HG03575 (cell line): ENCODE data around the gene TNS2.

Experiments
- ATAC-seq: cut with Tn5 transposase; IDR thresholded peaks from one replicate; pipeline ENCODE4 v1.9.1; 2021; ENCODE audit not compliant: unreplicated experiment, insufficient number of reproducible peaks, low FRiP score; ENCODE audit errors: extremely low read depth

Gene TNS2

DNA sequence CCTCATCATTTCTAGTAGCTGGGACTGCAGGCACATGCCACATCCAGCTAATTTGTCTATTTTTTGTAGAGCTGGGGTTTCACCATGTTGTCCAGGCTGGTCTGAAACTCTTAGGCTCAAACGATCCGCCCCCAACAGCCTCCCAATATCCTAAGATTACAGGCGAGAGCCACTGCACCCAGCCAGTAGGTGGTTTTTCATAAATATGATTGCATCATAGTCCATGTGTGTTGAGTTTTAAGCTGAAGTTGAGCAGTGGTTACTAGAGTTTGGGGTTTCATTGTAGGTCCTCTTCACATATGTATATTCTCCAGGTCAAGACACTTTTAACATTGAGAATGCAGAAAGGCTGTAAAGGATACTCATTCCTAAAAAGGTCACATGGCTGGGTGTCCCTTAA, 13.1 kb upstream of the TNS2 start:
- no peak for ATAC-seq

DNA sequence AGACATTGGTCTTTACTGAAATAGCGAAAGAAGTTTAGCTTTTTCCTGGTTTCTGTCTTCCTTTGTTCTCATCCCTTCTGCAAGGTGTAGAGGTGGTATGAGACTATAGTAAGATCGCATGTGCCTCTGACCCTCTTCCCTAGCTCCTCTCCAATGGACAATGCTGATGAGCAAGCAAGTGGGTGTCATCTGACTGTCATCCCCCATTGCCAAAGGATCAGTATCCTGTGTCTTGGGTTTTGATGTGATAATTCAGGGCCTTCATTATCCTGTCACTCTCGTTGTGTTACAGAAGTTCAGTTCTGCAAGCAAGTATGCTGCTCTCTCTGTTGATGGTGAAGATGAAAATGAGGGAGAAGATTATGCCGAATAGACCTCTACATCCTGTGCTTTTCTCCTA, 10.0 kb upstream of the TNS2 start:
- no peak for ATAC-seq

DNA sequence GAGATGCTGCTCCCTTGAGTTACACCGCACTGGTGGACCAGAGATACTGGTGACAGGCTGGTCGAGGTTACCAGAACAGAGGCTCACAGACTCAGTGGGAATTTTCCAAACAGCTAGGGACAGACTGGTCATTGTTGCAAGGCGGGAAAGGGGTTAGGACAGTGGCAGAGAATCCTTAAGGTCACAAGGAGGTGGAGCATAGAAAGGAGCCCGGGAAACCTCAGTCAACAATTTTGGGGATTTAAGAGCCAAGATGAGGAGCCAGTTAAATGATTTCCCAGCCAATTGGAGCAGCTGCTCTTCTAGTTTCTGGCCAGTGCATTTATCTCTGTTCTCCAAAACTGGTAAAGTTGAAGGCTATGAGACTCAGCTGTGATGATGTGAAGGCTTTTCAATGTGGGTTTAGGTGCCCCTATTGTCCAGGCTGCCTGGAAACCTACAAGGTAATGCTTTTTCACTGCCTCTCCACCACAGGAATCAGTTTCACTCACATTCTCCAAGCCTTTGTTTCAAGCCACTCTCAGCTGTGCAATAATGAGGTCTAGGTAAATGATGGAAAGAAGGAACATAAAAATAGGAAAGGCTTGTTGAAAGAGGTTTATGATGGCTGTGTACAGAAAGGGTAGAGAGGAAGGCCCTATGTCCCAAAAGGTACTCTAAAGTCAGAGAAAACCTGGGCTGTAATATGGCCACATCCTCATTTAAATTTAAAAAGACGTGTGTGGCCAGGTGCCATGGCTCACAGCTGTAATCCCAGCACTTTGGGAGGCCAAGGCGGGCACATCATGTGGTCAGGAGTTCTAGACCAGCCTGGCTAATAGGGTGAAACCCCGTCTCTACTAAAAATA, 7.0 kb upstream of the TNS2 start:
- no peak for ATAC-seq

DNA sequence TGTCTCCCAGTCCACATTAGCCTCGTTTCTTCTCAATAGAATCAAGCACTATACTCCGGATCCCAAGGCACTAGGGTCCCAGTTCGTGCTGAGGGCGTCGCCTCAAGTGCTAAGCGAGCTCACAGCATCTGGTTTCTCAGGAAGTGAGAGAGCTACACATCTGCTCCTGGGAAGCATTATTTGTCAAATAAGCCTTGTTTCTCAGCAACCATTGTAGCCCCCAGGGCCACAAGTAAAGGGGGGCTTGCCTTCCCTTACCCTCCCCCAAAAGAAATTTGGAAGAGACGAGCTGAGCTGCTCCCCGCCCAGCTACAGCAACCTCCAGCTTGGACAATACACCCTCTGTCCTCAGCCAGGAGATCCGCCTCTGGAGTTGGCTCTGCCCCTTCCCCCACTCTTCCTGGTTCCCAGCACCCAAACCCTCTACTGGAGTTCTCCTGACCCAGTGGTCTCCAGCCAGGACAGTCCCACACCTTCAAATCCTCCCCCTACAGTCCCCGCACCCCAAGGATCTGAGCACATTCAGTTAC, 5.7 kb upstream of the TNS2 start:
- ATAC-seq = no peak

DNA sequence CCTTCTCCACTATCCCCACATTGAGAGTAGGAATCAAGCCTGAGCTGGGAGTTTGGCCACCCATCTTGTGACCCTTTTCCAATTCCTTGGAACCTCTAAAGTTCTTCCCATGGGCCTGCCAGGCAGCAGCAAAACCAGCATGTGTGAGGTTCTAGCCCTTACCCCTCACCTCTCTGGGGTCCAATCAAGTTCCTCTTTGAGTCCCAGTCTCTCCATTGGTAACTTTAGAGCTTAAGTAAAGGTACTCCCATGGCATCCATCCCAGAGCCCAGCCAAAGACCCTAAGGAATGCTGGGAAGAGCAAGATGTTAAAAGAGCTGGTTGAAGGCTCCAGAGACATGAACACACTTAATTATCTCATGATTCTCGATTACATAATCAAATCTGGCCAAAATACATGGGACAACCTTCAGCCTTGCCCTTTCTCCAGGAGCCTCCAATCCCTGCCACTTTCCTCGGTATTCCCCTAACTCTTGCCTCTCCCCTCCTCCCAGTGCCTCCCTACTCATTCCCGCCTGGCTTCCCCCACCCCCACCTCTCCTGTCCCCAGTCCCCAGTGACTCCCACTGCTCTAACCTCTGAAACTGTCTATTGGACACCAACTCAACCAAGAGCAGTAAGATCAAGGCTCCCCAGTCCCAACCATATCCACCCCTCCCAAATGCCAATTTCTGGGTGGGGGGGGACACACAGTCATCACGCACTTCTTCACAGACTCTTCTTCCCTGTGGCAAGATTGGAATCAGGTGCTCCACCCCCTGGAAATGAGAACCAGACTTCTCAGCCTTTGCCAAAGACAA, 4.8 kb upstream of the TNS2 start:
- no peak for ATAC-seq

DNA sequence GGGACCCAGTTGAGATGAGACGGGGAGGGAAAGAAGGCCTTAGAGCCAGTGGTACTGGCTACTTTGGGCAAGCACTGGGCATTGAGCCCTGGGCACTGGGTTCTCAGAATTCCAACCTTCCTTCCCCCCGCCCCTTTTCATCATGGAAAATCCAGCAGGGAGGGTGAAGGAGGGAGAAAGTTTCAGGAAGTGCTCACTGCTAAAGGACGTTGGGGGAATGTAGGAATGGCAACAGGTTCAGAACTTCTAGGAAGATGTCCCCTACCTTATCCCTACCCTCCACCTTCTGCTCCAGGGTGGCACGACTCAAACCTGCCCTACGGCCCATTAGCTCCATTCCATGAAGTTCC, 4.2 kb upstream of the TNS2 start:
- ATAC-seq = no peak

DNA sequence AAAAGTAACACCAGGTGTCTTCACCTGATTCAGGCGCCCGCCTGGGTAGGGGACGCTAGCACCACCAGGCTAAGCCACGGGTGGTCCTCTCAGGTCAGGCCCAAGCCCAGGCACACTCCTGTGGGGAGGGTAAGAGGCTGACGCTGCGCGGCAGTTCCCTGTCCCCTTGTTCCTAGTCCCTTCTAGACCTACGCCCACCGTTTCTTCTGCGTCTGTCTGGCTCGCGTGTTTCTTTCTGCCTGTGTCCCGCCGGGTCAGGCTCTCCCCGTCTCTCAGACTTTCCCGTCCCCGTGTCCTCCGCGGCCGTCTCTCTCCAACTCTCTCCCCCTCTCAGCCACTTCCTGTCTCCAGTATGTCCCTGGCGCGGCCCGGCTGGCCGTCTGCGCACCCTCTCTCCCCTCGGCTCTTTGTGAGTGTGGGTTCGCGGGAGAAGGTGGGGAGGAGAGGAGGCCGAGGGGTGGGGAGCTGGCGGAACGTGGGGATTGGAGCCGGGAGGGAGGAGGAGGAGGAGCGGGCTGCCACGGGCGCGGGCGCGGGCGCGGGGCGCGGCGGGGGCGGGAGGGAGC, 3.1 kb upstream of the TNS2 start:
- no peak for ATAC-seq

DNA sequence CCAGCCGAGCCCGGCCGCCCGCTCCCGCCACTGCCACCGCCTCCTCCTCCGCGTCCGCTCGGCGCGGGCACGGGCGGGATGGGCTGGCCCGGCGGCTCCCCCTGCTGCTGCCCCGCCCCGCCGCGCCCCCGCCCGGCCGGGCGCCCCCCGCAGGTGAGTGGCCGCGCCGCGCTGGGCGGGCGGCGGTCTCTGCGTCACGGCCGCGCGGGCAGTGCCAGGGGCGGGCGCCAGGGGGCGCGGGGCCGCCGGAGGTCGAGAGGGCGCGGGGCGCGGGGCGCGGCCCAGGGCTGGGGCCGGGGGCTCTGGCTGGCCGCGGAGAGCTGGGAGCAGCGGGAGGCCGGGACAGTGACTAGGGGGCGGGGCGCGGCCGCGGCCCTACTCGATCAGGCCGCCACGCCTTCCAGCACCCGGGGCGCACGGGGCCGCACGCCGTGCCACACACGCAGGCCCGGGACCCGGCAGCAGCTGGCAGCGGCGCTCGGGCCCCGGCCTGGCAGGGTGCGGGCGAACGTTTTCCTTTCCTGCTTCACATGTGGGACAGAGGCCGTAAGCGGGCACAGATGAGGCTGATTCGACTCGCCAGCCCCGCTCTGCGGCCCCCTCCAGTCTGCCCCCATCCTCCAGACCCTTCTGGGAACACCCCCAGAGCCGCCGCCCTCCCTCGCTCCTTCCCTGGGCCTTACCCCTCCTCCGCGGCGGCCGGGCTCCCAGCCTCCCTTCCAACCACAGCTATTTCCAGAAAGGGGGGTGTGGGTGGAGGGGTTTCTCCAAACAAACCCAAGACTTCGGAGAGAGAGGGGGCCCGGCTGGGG, 2.4 kb upstream of the TNS2 start:
- no peak for ATAC-seq

DNA sequence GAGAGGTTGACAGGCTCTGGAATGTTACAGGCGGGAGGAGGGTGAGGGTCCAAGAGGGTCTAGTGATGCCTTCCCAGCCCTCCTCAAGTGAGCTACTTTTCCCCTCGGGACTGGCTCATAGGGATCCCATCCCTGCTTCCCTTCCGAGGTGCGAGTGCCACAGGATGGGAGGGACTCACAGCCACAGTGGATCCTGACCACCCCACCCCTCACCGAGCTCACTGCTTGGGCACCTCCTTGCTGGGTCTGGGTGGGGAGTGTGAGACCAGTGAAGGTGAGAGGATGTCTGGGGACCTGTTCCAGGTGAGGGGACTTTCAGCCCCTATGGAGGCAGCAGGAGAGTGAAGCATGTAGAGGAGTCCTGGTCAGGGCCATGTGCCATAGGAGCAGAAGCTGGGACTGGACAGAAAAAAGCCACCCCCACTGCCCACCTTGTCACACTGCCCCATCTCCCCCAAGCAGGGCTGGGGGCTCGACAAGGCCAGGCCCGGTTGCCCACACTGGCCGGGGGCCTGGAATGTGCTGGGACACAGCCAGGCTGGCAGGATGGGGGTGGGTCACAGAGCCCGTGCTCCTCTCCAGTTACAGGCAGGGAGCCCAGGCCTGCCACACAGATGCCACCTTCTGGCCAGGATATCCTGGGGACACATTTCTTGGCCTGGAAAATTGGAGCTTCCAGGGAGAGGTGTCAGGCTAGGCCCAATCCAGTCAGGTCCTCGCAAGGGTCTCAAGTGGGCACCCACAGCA, 1.7 kb upstream of the TNS2 start:
- no peak for ATAC-seq

DNA sequence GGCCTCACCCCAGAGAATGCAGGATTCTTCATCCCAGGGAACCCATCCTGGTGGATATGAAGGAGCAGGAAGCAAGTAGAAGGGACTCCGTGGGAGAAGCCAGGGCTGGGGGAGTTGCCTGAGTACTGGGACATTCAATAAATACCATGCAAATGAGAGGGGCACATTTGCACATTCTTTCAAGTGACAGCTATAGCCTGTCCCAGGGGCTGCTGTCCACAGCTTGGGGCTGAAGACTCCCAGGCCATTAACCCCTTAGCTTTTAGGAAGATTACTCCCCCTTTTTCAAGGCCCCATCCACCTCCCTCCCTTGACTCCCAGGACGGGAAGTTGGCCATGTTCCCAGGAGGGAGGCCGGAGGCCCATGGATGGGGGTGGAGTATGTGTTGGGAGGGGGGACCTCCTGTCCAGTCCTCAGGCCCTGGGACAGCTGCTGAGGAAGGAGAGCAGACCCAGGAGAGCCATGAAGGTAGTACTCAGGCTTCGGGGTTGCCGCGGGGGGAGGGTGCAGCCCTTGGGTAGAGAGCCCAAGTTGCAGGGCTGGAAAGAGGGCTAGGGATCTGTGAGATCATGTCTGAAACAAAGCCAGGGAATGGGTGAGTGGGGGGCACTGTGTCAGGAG, 974 bp upstream of the TNS2 start:
- ATAC-seq = no peak

DNA sequence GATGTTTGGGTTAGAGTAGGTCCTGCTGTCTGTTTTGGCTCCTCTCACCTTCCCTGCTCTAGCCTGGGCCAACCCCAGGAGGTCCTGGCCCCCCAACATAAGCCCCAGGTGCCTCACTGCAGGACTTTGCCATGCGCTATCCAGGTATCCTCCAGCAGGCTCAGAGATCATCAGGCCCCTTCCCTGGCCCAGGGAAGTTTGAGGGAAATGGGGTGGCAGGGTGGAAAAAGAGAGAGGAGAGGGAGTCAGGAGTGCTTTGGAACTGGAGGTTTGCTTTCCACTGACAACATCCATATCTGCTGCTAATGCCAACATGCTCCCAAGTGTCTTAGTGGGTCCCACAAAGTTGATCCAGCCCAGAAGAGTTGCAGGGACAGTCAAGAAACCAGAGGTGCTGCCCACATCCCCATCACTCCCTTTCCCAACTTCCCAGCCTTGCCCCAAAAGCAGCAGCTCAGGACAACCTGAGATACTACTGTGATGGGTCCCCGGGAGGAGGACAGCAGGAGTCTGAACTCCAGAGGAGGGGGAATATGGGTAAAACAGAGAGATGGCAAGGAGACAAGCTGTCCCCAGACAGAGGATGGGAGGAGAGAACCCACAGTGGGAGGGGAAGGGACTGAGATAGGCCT, 677 bp downstream of the TNS2 start:
- ATAC-seq = no peak

DNA sequence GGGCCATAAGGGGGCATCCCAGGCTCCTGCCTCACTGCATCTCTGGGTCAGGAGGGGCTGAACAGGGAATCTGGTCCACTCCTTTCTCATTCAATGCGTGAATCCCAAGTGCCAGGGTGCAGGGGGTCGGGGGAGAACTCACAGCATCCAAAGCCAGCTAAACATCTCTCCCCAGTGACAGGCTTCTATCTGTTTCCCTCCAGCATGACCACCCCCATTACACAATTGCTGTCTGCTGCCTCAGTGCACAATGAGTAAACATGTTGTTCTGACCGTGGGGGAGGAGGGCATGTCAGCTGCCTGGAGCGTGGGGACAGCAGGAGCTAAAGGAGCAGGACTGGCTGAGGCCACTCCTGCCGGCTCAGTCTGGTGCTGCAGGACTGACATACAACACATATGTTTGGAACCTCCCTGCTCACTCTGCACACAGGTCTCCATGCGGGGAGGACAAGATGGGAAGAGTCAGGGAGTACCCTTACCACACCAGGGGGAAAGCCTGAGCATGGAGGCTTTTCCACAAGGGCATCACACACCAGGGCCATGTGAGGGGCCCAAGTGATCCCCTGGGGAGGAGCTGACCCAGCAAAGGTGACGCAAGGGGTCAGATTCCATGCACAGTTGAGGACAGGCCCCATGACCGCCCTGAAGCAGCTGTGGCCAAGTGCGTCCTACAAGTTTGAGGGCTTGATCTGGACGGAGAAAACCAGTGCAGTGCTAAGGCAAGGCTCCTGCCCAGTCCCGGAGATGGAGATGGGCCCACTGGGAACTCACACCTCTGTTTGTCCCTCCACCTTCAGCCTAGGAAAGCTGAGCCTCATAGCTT, 1.4 kb downstream of the TNS2 start:
- no peak for ATAC-seq

DNA sequence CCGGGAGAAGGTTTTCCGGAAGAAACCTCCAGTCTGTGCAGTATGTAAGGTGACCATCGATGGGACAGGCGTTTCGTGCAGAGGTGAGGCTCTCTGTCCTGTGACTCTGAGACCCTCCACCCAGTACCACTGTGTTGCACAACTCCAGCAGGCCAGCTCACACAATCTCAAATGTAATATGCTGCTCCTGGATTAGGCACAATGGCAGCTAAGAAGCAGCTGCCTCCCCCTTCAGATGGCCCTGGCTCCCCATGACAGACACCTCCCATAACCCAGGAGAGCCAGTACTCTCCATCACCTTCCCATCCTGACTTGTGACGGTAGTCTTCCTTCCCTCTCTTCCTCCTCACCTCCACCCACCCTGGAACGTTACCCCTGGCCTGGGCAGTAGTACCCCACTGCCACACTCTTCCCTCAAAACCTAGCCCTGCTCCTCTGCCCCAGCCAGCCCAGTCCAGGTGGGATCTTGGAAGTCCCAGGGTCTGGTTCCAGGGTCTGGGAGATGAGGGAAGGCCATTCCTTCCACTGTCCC, 2.1 kb downstream of the TNS2 start:
- no peak for ATAC-seq

DNA sequence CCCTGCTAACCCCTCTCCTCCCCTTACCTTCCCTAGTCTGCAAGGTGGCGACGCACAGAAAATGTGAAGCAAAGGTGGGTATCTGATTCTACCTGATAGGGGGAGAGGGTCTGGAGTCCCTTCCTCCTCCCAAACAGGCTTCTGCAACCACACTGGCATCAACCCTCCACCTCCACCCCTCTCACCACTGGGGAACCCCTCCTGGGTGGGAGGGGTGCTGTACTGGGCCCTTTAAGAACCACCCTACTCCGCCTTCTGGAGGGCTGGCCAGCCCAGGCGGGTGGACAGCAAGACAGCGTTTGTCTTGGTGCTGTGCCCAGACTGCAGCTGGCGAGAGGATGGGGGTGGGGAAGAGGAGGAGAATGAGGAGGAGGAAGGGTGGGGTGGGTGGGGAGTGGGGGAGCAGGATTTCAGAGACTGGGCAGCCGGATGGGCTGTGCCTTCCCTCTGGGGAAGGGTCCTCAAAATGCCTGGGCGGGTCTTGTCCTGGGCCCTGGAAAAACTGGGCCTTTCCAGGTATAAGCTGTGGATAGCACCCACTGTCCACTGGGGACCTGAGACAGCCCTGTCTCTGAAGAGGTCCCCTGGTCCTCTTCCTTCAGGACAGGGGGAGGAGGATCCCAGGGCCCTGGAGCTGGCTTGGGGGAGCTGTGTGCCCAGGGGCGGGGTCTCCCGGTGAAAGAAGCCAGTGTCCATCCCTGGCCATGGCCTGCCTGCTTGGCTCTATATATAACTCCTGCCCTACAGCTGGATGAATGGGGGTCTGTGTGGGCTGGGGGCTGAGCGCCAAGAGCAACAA, 2.8 kb downstream of the TNS2 start:
- no peak for ATAC-seq

DNA sequence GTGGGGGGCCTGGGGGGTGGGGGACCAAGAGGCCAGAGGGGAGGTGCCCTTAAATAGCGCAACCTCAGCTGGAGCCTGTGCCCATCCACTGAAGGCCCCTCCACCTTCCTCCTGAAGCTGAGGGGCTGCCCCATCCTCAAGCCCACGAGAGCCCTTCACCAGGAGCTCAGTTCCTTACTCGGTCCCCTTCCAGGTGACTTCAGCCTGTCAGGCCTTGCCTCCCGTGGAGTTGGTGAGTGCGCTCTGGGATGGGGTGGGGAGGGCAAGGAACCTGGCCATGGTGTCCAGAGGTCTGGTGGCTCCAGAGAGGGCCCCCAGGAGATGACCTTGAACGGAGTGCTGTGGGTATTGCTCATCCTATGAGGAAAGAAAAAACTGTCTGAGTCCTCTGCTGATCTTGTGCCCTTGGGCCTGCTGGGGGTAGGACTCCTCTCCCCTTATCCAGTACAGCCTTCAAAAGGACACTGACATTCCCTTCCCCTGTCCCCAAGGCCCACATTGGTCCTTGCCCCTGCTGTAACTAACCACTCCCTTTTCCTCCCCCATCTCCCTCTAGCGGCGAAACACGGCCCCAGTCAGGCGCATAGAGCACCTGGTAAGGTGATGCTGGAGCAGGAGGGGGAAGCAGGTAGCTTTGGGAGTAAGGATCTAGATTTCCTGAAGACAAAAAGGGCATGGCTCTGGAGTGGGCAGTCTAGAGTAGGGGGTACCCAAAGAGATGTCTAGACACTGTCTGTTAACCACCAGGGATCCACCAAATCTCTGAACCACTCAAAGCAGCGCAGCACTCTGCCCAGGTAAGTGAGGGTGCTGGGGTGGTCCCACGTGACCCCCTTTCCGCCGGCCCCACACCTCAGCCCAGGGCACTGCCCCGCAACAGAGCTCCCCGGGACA, 3.6 kb downstream of the TNS2 start:
- ATAC-seq = no peak
